ENCODE measurements around the gene LINGO3.
"Not testable (repeated sequence)": the region's sequence is repeated elsewhere in the genome, so short reads cannot be mapped to it uniquely, and the experiment has no call there.

Gene LINGO3

DNA sequence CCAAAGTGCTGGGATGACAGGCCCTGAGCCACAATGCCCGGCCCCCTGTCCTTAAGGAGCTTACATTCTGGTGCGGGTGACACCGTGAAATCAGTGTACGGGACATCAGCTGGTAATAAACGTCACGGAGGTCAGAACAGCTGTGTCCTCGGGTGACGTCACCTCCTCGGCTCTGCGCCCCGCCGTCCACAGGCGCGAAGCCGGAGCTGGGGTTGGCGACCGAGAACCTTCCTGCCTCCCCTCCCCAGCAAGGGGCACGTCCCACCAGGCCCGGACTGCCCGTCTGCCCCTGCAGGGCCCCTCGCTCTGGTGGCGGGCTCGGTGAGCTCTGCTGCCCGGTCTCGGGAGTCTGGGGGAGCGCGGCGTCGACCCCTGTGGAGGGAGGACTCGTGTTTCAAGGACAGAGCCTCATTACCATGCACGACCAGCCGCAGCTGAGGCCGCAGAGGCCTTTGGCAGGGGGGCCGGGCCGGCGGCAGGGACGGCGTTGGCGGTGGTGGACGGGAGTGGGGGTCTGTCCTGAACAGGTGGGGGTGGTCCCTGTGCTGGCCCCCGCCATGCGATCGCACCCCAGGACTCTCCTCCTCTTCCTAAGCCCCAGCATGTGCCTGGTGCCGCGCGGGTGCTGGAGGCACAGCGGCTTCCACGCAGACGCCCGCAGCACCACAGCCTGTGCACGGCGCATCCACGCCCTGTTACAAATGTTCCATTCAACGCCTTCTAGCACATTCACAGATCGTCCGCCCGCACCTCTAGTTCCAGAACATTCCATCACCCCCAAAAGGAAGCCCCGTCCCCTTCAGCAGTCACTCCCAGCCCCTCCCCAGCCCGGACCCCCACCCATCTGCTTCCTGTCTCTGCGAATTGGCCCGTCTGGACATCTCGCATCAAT, 5.4 kb downstream of the LINGO3 start:
- DNase-seq, result no peak

- DNase-seq, result no peak
These were observed 7.4 kb downstream of the LINGO3 start for GRCh38 chr19:2300533-2300932.

DNA sequence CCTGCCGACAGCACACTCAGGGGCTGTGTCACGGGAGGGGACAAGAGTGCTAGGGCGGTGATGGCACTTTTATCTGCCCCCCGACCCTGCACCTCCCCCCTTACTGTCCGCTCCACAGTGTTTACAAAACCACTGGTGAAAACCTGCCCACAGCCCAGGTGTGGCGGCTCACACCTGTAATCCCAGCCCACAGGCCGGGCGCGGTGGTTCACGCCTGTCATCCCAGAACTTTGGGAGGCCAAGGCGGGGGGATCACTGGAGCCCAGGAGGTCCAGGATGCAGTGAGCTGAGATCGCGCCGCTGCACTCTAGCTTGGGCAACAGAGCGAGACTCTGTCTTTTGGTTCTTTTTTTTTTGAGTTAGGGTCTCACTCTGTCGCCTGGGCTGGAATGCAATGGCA, 11.8 kb downstream of the LINGO3 start:
- no peak for DNase-seq

DNA sequence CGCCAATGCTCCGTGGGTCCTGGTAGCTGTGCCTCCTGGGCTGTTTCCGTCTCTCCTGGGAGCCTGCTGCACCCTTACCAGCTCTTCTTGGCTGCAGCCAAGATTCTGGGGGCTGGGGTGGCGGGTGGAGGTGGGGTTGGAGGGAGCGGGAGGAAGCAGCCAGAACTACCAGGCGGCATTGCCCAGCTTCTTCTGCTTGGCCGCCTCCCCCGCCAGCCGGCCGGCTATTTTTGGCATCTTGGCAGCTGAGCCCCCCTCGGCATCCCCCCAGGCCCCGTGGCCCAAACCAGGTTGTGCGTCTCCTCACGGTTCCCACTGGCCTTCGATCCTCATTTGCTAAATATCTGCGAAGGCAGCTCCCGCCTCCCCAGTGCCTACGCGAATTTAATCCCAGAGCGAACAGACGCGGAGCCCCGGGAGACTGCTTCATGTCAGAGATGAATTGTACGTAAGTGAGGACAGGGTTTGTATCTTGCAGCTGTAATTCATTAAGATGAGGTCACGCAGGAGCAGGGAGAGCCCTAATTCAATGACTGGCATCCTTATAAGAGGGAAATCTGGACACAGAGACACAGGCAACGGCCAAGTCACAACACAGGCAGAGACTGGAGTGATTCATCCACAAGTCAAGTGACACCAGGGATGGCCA, 13.1 kb downstream of the LINGO3 start:
- no peak for DNase-seq

- DNase-seq, result no peak
These were observed 16.7 kb downstream of the LINGO3 start for GRCh38 chr19:2291185-2291751.

DNA sequence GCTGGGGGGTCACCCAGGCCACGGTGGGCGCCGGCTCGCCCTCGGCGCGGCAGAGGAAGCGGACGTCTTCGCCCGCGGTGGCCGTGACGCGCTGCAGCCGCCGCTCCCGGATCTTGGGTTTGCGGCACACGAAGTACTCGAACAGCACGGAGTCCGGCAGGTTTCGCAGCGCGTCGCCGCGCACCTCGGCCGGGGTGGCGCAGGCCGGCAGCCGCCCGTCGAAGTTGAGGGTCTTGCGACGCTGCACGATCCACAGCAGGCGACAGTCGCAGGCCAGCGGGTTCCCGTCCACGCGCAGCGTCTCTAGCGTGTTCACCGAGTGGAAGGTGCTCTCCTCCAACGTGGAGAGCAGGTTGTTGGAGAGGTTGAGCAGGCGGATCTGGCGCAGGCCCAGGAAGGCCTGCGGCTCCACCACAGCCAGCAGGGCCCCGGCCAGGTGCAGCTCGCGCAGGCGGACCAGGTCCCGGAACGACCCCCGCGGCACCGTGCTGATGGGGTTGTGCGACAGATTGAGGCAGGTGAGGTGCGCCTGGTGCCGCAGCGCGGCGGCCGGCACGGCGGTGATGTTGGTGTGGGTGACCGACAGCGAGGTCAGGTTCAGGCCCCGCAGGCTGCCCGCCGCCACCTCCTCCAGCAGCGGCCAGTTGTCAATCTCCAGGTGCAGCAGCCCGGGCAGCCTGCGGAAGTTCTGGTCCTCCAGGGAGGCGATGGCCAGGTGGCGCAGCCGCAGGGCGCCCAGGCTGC, 17.3 kb downstream of the LINGO3 start:
- DNase-seq, result no peak

DNA sequence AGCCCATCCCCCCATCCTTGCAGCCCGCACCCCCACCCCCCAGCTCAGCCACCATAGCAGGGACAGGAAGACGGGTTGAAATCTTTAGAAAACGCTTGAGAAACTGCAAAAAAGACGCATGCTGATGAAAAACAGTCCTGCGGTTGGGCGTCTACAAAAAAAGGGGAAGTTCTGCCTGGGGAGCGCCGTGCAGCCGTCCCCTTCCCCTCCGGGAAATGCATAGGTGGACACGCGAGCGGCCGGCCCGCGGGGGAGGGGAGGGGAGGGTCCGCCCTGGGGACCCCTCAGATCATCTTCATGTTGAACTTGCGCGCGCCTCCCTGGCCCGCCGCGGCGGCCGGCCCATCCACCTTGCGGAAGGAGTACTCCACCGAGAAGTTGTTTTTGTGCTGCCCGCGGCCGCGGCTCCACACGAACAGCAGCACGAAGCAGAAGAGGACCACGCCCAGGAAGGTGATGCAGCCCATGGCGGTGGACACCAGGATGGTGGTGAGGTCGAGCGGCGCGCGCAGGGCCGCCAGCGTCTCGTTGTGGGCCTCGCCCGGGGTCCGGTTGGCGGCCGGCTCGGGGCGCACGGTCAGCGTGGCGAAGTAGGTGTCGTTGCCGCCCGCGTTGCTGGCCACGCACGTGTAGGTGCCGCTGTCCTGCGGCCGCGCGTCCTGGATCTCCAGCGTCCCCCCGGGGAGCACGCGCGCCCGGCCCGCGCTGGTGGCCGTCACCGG, 18.1 kb downstream of the LINGO3 start:
- DNase-seq, result no peak

DNA sequence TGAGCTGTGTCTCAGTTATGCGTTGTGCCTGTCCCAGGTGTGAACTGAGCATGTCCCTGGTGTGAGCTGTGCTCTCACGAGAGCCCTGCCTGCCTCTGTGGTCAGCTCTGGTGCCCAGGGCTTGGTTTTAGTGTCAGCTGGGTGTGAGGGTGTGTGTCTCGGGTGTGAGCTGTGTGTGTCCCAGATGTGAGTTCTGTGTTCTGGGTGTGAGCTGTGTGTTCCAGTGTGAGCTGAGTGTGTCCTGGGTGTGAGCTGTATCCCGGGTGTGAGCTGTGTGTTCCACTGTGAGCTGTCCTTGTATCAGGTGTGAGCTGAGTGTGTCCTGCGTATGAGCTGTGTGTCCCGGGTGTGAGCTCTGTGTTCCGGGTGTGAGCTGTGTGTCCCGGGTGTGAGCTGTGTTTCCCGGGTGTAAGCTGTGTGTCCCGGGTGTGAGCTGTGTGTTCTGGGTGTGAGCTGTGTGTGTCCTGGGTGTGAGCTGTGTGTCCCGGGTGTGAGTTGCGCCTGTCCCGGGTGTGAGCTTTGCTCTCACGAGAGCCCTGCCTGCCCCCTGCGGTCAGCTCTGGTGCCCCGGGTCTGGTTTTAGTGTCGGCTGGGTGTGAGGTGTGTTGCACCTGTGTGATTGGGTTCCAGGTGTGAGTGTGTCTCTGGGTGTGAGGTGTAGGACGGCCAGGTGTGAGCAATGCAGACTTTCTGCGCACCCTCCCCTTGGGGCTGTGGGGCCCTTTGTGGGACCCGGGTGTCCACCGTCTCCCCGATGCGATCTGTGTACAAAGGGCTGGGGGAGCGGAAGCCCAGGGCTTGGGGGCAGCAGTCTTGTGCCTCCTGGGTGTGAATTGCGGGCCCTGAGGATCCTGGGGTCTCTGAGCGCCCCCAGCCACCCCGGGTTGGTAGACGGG, 18.9 kb downstream of the LINGO3 start:
- no peak for DNase-seq

DNA sequence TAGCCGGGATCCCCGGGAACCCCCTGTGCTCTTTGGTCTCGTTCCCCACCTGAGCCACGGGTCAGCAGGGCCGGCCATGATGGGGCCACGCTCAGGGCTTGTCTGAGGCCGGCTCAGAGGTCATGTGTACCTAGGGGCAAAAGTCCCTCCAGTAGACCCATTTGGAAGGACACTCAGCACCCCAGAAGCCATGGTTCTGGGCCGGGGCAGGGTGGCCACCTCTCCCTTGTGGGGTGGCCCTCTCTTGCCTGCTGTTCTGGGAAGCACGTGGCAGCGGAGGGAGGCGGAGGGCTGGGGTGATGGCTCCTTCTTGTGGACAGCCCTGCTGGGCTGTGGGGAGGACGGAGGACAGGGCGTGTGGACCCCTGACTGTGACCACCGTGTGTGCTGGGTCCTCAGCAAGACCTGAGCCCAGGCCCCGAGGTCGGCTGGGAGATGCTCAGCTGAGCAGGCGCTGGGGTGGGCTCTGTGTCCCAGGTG, 19.6 kb downstream of the LINGO3 start:
- no peak for DNase-seq

DNA sequence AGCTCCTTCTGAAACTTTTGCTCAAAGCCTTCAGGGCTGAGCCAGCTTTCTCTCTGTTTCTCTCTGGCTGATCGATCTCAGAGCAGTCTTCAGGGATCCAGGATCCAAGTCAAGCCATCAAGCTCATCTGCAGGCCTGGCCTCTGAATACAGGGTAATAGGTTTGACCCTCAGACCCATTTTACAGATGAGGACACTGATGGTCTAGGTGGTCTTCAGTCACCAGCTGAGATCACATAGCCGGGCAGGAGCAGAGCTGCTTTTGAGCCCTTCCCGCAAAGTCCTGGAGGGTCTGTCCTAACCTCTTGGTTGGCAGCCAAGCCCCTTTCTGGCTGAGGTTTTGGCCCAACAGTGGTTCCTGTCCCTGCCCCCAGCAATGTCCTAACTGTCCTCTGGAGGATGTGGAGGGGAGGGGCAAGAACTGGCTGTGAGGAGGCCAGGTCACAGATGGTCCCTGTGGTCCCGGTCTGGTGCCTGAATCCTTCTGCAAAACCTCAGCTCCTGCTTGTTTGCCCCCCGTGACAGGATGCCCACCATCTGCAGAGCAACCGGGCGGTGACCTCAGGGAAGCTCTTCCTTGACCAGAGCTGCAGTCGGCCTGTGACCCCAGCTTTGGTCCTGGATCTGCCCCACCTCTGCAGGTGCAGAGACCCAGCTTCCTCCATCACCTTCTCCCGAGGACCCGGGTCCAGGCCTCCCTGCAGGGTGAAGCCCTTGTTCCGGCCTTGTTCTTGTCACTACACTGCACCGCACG, 20.2 kb downstream of the LINGO3 start:
- DNase-seq, result no peak

GRCh38 chr19:2286402-2287140, 21.4 kb downstream of the LINGO3 start:
- no peak for DNase-seq

GRCh38 chr19:2283835-2284507, 24.0 kb downstream of the LINGO3 start:
- no peak for DNase-seq

GRCh38 chr19:2282862-2283237, 25.1 kb downstream of the LINGO3 start:
- DNase-seq, result no peak

- no peak for DNase-seq
These were observed 25.7 kb downstream of the LINGO3 start, which contains the start of gene PEAK3 for GRCh38 chr19:2282062-2282861. Gene PEAK3 (minus strand): TSS chr19:2282175. CDS start chr19:2280931, 1,244 bp downstream.

GRCh38 chr19:2281265-2282061, 26.5 kb downstream of the LINGO3 start:
- DNase-seq, result not testable (repeated sequence)

DNA sequence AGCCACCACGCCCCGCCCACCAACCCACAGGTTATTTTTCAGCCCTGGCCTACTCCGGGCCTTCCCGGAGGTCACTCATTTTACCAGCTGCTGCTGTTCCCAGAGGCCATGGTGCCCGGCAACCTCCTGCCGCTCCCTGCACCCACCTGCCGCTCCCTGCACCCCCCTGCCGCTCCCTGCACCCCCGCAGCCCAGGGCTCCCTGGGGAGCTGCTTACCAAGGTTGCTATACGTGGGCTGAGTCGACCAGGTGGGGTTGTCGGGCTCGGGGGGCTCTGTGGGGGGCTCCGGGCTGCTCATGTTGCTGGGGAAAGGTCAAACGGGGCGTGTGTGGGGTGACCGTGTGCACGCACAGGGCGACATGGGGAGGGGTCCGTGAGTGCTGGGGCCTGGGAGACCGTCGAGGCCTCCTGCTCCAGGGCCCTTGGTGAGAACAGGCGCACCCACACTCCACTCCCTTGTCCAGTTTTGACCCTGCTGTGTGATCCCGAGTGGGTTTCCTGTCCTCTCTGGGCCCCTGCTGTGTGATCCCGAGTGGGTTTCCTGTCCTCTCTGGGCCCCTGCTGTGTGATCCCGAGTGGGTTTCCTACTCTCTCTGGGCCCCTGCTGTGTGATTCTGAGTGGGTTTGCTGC, 27.2 kb downstream of the LINGO3 start:
- DNase-seq, result no peak
